Measurements from ENCODE around the gene RAB4B.

The RAB4B gene

GRCh38 chr19:40737102-40737644 lies 40.9 kb upstream of the RAB4B start:
- TF ChIP-seq IKZF3 (tag by site-specific recombination; IDR thresholded peaks at IDR 0.05): peak; percentile 30; the same call in 1 of the 2 replicates
- no peak for TF ChIP-seq ZNF776 (tag by site-specific recombination; IDR thresholded peaks at IDR 0.05; ENCODE audit: borderline replicate concordance)
- TF ChIP-seq SETDB1 (IDR thresholded peaks at IDR 0.05; ENCODE audit: insufficient read length, low read length): no peak
- Histone ChIP-seq H3K9me3 (ENCODE audit: control insufficient read depth, insufficient read depth, low read depth, low read length) (no peaks in the 10 kb centered on the region), H3K36me3 (ENCODE audit: control insufficient read depth in 2 of 2, insufficient read depth in 1 of 2, low read length in 2 of 2) (peaks cover 73 to 77% of the 10 kb centered on the region in 2 experiments), H3K4me3 (ENCODE audit: low read depth, low read length) (no peak overlapping the region), H3K27ac (ENCODE audit: extremely low read depth, low read depth, low read length) (peak overlapping the region; percentile 16; the same call in 1 of the 2 replicates), H3K4me1 (ENCODE audit: control insufficient read depth, insufficient read depth, low read length) (no peaks in the 10 kb centered on the region)
- ChIA-PET CTCF (interaction anchor here (0.6 to 0.9 kb wide), 2 partner anchors 90 to 102 kb away, joined by 3 to 5 read pairs; no protein-coding TSS in a partner anchor), POLR2A (interaction anchor here (1.7 to 2.4 kb wide), 2 partner anchors 13 to 20 kb away, joined by 5 to 9 read pairs; partner anchors contain the start of genes ACTMAP, COQ8B and ITPKC)

GRCh38 chr19:40739030-40739839 lies 38.8 kb upstream of the RAB4B start:
- Histone ChIP-seq H3K9me3 (ENCODE audit: control insufficient read depth, insufficient read depth, low read depth, low read length) (no peaks in the 10 kb centered on the region), H3K4me1 (ENCODE audit: control insufficient read depth, insufficient read depth, low read length) (no peaks in the 10 kb centered on the region), H3K36me3 (ENCODE audit: control insufficient read depth in 2 of 2, insufficient read depth in 1 of 2, low read length in 2 of 2) (peaks cover 64 to 77% of the 10 kb centered on the region in 2 experiments), H3K27ac (ENCODE audit: extremely low read depth, low read depth, low read length) (no peak overlapping the region), H3K4me3 (ENCODE audit: low read depth, low read length) (no peak overlapping the region)
- ChIA-PET CTCF (interaction anchor here (0.6 kb wide), 1 partner anchor 239 kb away, joined by 3 read pairs; no protein-coding TSS in a partner anchor), POLR2A (interaction anchor here (0.5 to 3.5 kb wide), 2 partner anchors 12 to 16 kb away, joined by 6 to 30 read pairs; partner anchors contain the start of genes ACTMAP and SNRPA)
- TF ChIP-seq ZNF768 (tag by site-specific recombination; IDR thresholded peaks at IDR 0.05): peak; percentile 97; the same call in 1 of the 2 replicates
- TF ChIP-seq WT1 (tag by site-specific recombination; IDR thresholded peaks at IDR 0.05): peak; percentile 43
- peak; percentile 74 for TF ChIP-seq ZNF335 (tag by site-specific recombination; conservative IDR thresholded peaks at IDR 0.05)
- TF ChIP-seq, protein P1, sequence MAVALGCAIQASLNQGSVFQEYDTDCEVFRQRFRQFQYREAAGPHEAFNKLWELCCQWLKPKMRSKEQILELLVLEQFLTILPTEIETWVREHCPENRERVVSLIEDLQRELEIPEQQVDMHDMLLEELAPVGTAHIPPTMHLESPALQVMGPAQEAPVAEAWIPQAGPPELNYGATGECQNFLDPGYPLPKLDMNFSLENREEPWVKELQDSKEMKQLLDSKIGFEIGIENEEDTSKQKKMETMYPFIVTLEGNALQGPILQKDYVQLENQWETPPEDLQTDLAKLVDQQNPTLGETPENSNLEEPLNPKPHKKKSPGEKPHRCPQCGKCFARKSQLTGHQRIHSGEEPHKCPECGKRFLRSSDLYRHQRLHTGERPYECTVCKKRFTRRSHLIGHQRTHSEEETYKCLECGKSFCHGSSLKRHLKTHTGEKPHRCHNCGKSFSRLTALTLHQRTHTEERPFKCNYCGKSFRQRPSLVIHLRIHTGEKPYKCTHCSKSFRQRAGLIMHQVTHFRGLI (tag by site-specific recombination; IDR thresholded peaks at IDR 0.05): no peak
- peak; percentile 88 for TF ChIP-seq GLIS1 (tag by site-specific recombination; IDR thresholded peaks at IDR 0.05)
- peak; percentile 46 for TF ChIP-seq ZIC2 (tag by site-specific recombination; IDR thresholded peaks at IDR 0.05)
- peak; percentile 40; the same call in 1 of the 2 replicates for TF ChIP-seq ZNF600 (tag by site-specific recombination; IDR thresholded peaks at IDR 0.05)
- TF ChIP-seq ZBTB26 (tag by site-specific recombination; optimal IDR thresholded peaks at IDR 0.05): no peak

DNA sequence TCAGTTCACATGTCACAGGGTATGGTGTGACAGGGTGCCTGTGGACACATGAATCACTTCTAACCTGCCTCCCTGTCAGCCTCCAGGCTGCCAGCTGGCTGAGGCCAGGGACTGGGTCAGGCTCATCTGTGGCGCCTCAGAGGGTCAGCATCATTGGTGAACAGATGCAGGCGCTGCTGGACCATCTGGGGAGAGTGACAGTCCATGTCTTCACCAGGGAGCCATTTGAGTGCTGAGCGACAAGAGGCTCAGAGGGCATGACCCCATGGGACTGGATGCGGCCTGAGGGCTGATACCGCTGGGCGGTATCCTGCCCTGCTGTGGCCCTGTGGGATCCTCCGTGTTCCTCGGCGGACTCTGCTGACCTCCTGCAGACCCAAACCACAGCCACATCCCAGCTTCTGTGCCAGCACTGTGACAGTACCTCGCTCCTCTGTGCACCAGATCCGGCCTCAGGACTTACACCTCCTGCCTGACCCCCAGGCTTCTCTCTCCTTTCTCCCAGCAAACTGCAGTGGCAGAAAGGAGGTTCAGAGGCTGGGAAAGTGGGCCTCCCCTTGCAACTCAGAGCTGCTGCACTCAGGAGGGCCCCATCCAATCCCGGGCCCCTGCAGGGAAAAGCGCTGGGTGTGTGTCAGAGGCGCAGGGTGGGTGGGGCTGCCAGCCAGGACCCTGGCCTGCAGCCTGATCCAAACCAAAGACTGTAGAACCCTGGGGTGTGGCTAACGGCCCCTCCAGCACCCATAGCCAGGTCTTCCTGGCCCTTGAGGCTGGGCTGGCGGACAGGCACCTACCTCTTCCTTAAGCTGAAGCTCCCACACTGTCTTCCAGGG lies 38.0 kb upstream of the RAB4B start:
- Histone ChIP-seq H3K4me3 (ENCODE audit: low read depth, low read length) (no peak overlapping the region), H3K27ac (ENCODE audit: extremely low read depth, low read depth, low read length) (peak overlapping the region; percentile 53; the same call in 1 of the 2 replicates), H3K36me3 (ENCODE audit: control insufficient read depth in 2 of 2, insufficient read depth in 1 of 2, low read length in 2 of 2) (peaks cover 58 to 79% of the 10 kb centered on the region in 2 experiments), H3K9me3 (ENCODE audit: control insufficient read depth, insufficient read depth, low read depth, low read length) (no peaks in the 10 kb centered on the region), H3K4me1 (ENCODE audit: control insufficient read depth, insufficient read depth, low read length) (no peaks in the 10 kb centered on the region)
- CTCF ChIA-PET: interaction anchor here (0.6 to 0.7 kb wide), 2 partner anchors 105 to 240 kb away, joined by 3 read pairs; no protein-coding TSS in a partner anchor
- POLR2A ChIA-PET: interaction anchor here (1.2 to 3.5 kb wide), 2 partner anchors 11 to 13 kb away, joined by 3 to 30 read pairs; partner anchors contain the start of genes ACTMAP and SNRPA
- 0 out of 2 replicates have a peak, but pooled peaks have one; percentile 3 for TF ChIP-seq ZNF292 (tag by site-specific recombination; IDR thresholded peaks at IDR 0.05; ENCODE audit: borderline replicate concordance, low read depth)
- no peak for TF ChIP-seq HOXA7 (CRISPR knock-in tag; IDR thresholded peaks at IDR 0.05; ENCODE audit: borderline replicate concordance)
- 0 out of 2 replicates have a peak, but pooled peaks have one; percentile 31 for TF ChIP-seq KLF1 (tag by site-specific recombination; IDR thresholded peaks at IDR 0.05)
- TF ChIP-seq ZNF280D (tag by site-specific recombination; IDR thresholded peaks at IDR 0.05): peak; percentile 21; the same call in 1 of the 2 replicates
- TF ChIP-seq PRDM1 (tag by site-specific recombination; IDR thresholded peaks at IDR 0.05): 0 out of 2 replicates have a peak, but pooled peaks have one; percentile 16
- no peak for TF ChIP-seq GLI2 (tag by site-specific recombination; IDR thresholded peaks at IDR 0.05; ENCODE audit: borderline replicate concordance, low read depth)
- peak; percentile 35; the same call in 1 of the 2 replicates for TF ChIP-seq KLF9 (tag by site-specific recombination; IDR thresholded peaks at IDR 0.05; ENCODE audit: low read depth)
- TF ChIP-seq ZFP37 (tag by site-specific recombination; IDR thresholded peaks at IDR 0.05): 0 out of 2 replicates have a peak, but pooled peaks have one; percentile 23
- peak; percentile 94 for TF ChIP-seq GLIS1 (tag by site-specific recombination; IDR thresholded peaks at IDR 0.05)
- TF ChIP-seq ZNF768 (tag by site-specific recombination; IDR thresholded peaks at IDR 0.05): no peak
- peak; percentile 97 for TF ChIP-seq ZIC2 (tag by site-specific recombination; IDR thresholded peaks at IDR 0.05)
- TF ChIP-seq BCL11B (tag by site-specific recombination; IDR thresholded peaks at IDR 0.05; ENCODE audit: low read depth): 0 out of 2 replicates have a peak, but pooled peaks have one; percentile 24
- peak; percentile 36; the same call in 1 of the 2 replicates for TF ChIP-seq ZNF600 (tag by site-specific recombination; IDR thresholded peaks at IDR 0.05)
